OCI-LY1 (cell line): ENCODE results near the gene AP3S2.

Experiments
- CTCF ChIP-seq: fragments of 200-600 bp; sonication (generic), shearing (Covaris generic); IDR thresholded peaks from 2 replicates; pipeline ENCODE4 v1.5.1; 2017; ENCODE audit warnings: mild to moderate bottlenecking, antibody characterized with exemption, low read length, moderate library complexity, mixed read lengths
- EZH2 ChIP-seq: fragments of 200-600 bp; sonication (generic), shearing (Covaris generic); IDR thresholded peaks from 2 replicates; pipeline ENCODE4 v1.8.0; 2017; ENCODE audit warnings: borderline replicate concordance, mixed run types, mild to moderate bottlenecking, antibody characterized with exemption, low read length, moderate library complexity, mixed read lengths

- TF ChIP-seq CTCF: no peak
- no peak for TF ChIP-seq EZH2
Observed at GRCh38 chr15:89797678-89798201, 96.1 kb downstream of the AP3S2 start.
